HG02571 (cell line): ENCODE data around the gene SLC44A1.
"Not testable (repeated sequence)": the region's sequence is repeated elsewhere in the genome, so short reads cannot be mapped to it uniquely, and the experiment has no call there.

Experiments
- ATAC-seq: cut with Tn5 transposase; IDR thresholded peaks from one replicate; pipeline ENCODE4 v1.9.1; 2021; ENCODE audit warnings: mild to moderate bottlenecking, moderate library complexity; ENCODE audit not compliant: unreplicated experiment

SLC44A1 gene

GRCh38 chr9:105242062-105242461 lies 2.4 kb upstream of the SLC44A1 start:
- ATAC-seq: no peak

- no peak for ATAC-seq
Measured at GRCh38 chr9:105242557-105242956, 1.9 kb upstream of the SLC44A1 start.

GRCh38 chr9:105243015-105243686 lies 1.3 kb upstream of the SLC44A1 start:
- ATAC-seq: no peak

- ATAC-seq: peak; percentile 52
Measured at GRCh38 chr9:105244734-105245028, 230 bp downstream of the SLC44A1 start.

GRCh38 chr9:105245029-105245890 lies 809 bp downstream of the SLC44A1 start:
- peak; percentile 20 for ATAC-seq

GRCh38 chr9:105245891-105246161 lies 1.4 kb downstream of the SLC44A1 start:
- ATAC-seq: no peak

GRCh38 chr9:105246656-105247173 lies 2.3 kb downstream of the SLC44A1 start:
- ATAC-seq: no peak

GRCh38 chr9:105248691-105249090 lies 4.2 kb downstream of the SLC44A1 start:
- no peak for ATAC-seq

GRCh38 chr9:105251133-105251532 lies 6.7 kb downstream of the SLC44A1 start:
- no peak for ATAC-seq

GRCh38 chr9:105251733-105252404 lies 7.4 kb downstream of the SLC44A1 start:
- ATAC-seq: no peak

- ATAC-seq: no peak
Measured at GRCh38 chr9:105252405-105252756, 7.9 kb downstream of the SLC44A1 start.

- no peak for ATAC-seq
Measured at GRCh38 chr9:105254226-105254625, 9.8 kb downstream of the SLC44A1 start.

- no peak for ATAC-seq
Measured at GRCh38 chr9:105255421-105255820, 11.0 kb downstream of the SLC44A1 start.

GRCh38 chr9:105256569-105256968 lies 12.1 kb downstream of the SLC44A1 start:
- ATAC-seq: not testable (repeated sequence)

GRCh38 chr9:105257809-105258208 lies 13.4 kb downstream of the SLC44A1 start:
- ATAC-seq: no peak

GRCh38 chr9:105258225-105258737 lies 13.8 kb downstream of the SLC44A1 start:
- no peak for ATAC-seq

- no peak for ATAC-seq
Measured at GRCh38 chr9:105259274-105259673, 14.8 kb downstream of the SLC44A1 start.

- ATAC-seq: no peak
Measured at GRCh38 chr9:105259731-105260612, 15.5 kb downstream of the SLC44A1 start.

- ATAC-seq: no peak
Measured at GRCh38 chr9:105262497-105262896, 18.0 kb downstream of the SLC44A1 start.

GRCh38 chr9:105264380-105264779 lies 19.9 kb downstream of the SLC44A1 start:
- ATAC-seq: no peak

- not testable (repeated sequence) for ATAC-seq
Measured at GRCh38 chr9:105268254-105268653, 23.8 kb downstream of the SLC44A1 start.
